Liver (tissue), 9 donors: ENCODE data around the gene KCNJ15. TPM values are rescaled to one million over a fixed set of nuclear protein-coding genes. Genes with fewer than 3 reads are reported as not detected.

Source experiments
- DNase-seq: peaks from one replicate; pipeline ENCODE4 v3.0.0-alpha.2; 2017; ENCODE audit warnings: low spot score
- H3K27ac ChIP-seq, 2 donors: one replicate each; pipeline ENCODE4 v1.7.0; 2013; ENCODE audit warnings: inconsistent platforms in 2 of 2, low read length in 2 of 2, control low read depth in 1 of 2, low read depth in 1 of 2, mild to moderate bottlenecking in 1 of 2
- H3K27me3 ChIP-seq, 4 donors: one replicate each; pipeline versions ENCODE4 v1.6.1 to v1.7.0; 2013; ENCODE audit warnings: low read length in 3 of 4, inconsistent platforms in 1 of 4, mild to moderate bottlenecking in 1 of 4, moderate library complexity in 1 of 4; ENCODE audit not compliant: control insufficient read depth in 4 of 4, insufficient read depth in 4 of 4
- H3K36me3 ChIP-seq, 4 donors: one replicate each; pipeline versions ENCODE4 v1.6.1 to v1.7.0; 2013; ENCODE audit warnings: low read length in 3 of 4, mild to moderate bottlenecking in 3 of 4, low read depth in 1 of 4, moderate library complexity in 1 of 4; ENCODE audit not compliant: control insufficient read depth in 4 of 4, insufficient read depth in 3 of 4
- H3K4me1 ChIP-seq, 4 donors: one replicate each; pipeline versions ENCODE4 v1.6.1 to v1.7.0; 2013; ENCODE audit warnings: low read length in 3 of 4, mild to moderate bottlenecking in 3 of 4, moderate library complexity in 1 of 4; ENCODE audit not compliant: control insufficient read depth in 4 of 4, insufficient read depth in 4 of 4
- H3K4me3 ChIP-seq, 3 donors: one replicate each; pipeline versions ENCODE4 v1.6.1 to v1.7.0; 2013; ENCODE audit warnings: low read length in 3 of 3, control low read depth in 1 of 3, low read depth in 1 of 3, mild to moderate bottlenecking in 1 of 3
- H3K9ac ChIP-seq, 2 donors: one replicate each; pipeline ENCODE4 v1.7.0; 2013; ENCODE audit warnings: low read length in 2 of 2, mild to moderate bottlenecking in 2 of 2, moderate library complexity in 2 of 2, control low read depth in 1 of 2, low read depth in 1 of 2
- H3K9me3 ChIP-seq, 4 donors: one replicate each; pipeline versions ENCODE4 v1.6.1 to v1.7.0; 2013; ENCODE audit warnings: low read length in 3 of 4; ENCODE audit not compliant: control insufficient read depth in 4 of 4
- ATF3 ChIP-seq: IDR thresholded peaks from 2 replicates; pipeline ENCODE4 v1.6.1; 2016; ENCODE audit warnings: antibody characterized with exemption
- CTCF ChIP-seq: fragments of 150-350 bp; IDR thresholded peaks from 2 replicates; pipeline ENCODE4 v1.5.1; 2017; ENCODE audit warnings: improper control_type of control experiment, low read depth, low read length; ENCODE audit not compliant: missing input control
- FOXA2 ChIP-seq: IDR thresholded peaks from 2 replicates; pipeline ENCODE4 v1.6.1; 2016; ENCODE audit warnings: antibody characterized with exemption
- GABPA ChIP-seq, 2 donors: IDR thresholded peaks in 1 of 2; conservative IDR thresholded peaks in 1 of 2; 2 replicates each; pipeline ENCODE4 v1.6.1; 2016; ENCODE audit warnings: antibody characterized with exemption in 2 of 2, mild to moderate bottlenecking in 1 of 2, moderate library complexity in 1 of 2
- HNF4A ChIP-seq, 2 donors: conservative IDR thresholded peaks; 2 replicates each; pipeline ENCODE4 v1.6.1; 2016; ENCODE audit warnings: antibody characterized with exemption in 2 of 2, mild to moderate bottlenecking in 2 of 2
- HNF4G ChIP-seq: IDR thresholded peaks from 2 replicates; pipeline ENCODE4 v1.6.1; 2016; ENCODE audit warnings: antibody characterized with exemption
- JUND ChIP-seq, 2 donors: IDR thresholded peaks; 2 replicates each; pipeline ENCODE4 v1.6.1; 2016; ENCODE audit warnings: antibody characterized with exemption in 2 of 2
- NR2F2 ChIP-seq: IDR thresholded peaks from 2 replicates; pipeline ENCODE4 v1.6.1; 2016; ENCODE audit warnings: antibody characterized with exemption
- RAD21 ChIP-seq, 2 donors: IDR thresholded peaks; 2 replicates each; pipeline ENCODE4 v1.6.1; 2016; ENCODE audit warnings: antibody characterized with exemption in 2 of 2, mild to moderate bottlenecking in 2 of 2
- REST ChIP-seq: IDR thresholded peaks from 2 replicates; pipeline ENCODE4 v1.6.1; 2016; ENCODE audit warnings: antibody characterized with exemption, mild to moderate bottlenecking
- RXRA ChIP-seq, 2 donors: IDR thresholded peaks; 2 replicates each; pipeline ENCODE4 v1.6.1; 2017 to 2018; ENCODE audit warnings: antibody characterized with exemption in 2 of 2, mild to moderate bottlenecking in 1 of 2
- SP1 ChIP-seq: IDR thresholded peaks from 2 replicates; pipeline ENCODE4 v1.6.1; 2018; ENCODE audit warnings: antibody characterized with exemption, mild to moderate bottlenecking
- TAF1 ChIP-seq: conservative IDR thresholded peaks from 2 replicates; pipeline ENCODE4 v1.6.1; 2016; ENCODE audit warnings: antibody characterized with exemption, mild to moderate bottlenecking
- YY1 ChIP-seq: IDR thresholded peaks from 2 replicates; pipeline ENCODE4 v1.6.1; 2016; ENCODE audit warnings: antibody characterized with exemption, mild to moderate bottlenecking
- ZBTB33 ChIP-seq: IDR thresholded peaks from 2 replicates; pipeline ENCODE4 v1.6.1; 2016; ENCODE audit warnings: antibody characterized with exemption
- WGBS: extraction: QIAGEN DNeasy Blood & Tissue Kit; methylation state at CpG from one replicate; pipeline ENCODE4 v1.1.7; 2013; 5-methylcytosine and 5-hydroxymethylcytosine counted together
- polyA plus RNA-seq, 2 donors: library from polyadenylated mRNA; stranded (reverse) in 1 of 2; unstranded in 1 of 2; fragments of 200-250 nt in 1 of 2; fragments of >200 nt in 1 of 2; fragmentation: Nextera tagmentation in 1 of 2; extraction: Ambion mirVana in 1 of 2; gene quantifications; one replicate each; pipeline versions ENCODE4 v1.2.1 to v1.2.3, GENCODE V29; 2013 to 2015
- total RNA-seq, 2 donors: library from RNA; depleted of rRNA; stranded (reverse); fragments of >200 nt; gene quantifications; one replicate each; pipeline ENCODE4 v1.2.3, GENCODE V29; 2014
- donor health status: healthy.
- donor health status: healthy.
- donor health status: healthy.
- donor health status: healthy.
- donor health status: healthy.

KCNJ15 gene
- total and polyA plus RNA-seq, 4 donors, result 0.61 to 4.8 (median 2.2) TPM

- 87% methylated on average over 5 of the region's 5 CpGs for WGBS
- no peaks in the 10 kb centered on the region for H3K4me1 ChIP-seq
Observed at GRCh38 chr21:38242061-38242460, 14.7 kb upstream of the KCNJ15 start.

GRCh38 chr21:38243732-38244406 is 12.9 kb upstream of the KCNJ15 start:
- H3K9ac ChIP-seq, result no peak overlapping the region
- DNase-seq, result no peak
- H3K27me3 ChIP-seq, result no peaks in the 10 kb centered on the region
- H3K36me3 ChIP-seq, result no peaks in the 10 kb centered on the region
- H3K4me3 ChIP-seq, result no peak overlapping the region
- H3K9me3 ChIP-seq, result no peaks in the 10 kb centered on the region
- H3K27ac ChIP-seq, result no peak overlapping the region
- WGBS, result 84% methylated on average over 7 of the region's 7 CpGs
- no peaks in the 10 kb centered on the region for H3K4me1 ChIP-seq
- TF ChIP-seq HNF4A (conservative IDR thresholded peaks at IDR 0.05) (no peak), ZBTB33 (no peak), ATF3 (no peak), FOXA2 (no peak), REST (no peak), NR2F2 (no peak)

More at GRCh38 chr21:38242061-38242460, 14.7 kb upstream of the KCNJ15 start:
- H3K9ac ChIP-seq, result no peak overlapping the region
- TF ChIP-seq HNF4A (conservative IDR thresholded peaks at IDR 0.05), result no peak
- no peak for TF ChIP-seq RXRA (IDR thresholded peaks at IDR 0.05)
- TF ChIP-seq ATF3, result no peak
- TF ChIP-seq FOXA2, result no peak
- no peak for TF ChIP-seq TAF1
- TF ChIP-seq RAD21 (IDR thresholded peaks at IDR 0.05), result no peak
- TF ChIP-seq CTCF, result no peak
- no peak for TF ChIP-seq NR2F2
- no peak for TF ChIP-seq REST
- TF ChIP-seq YY1, result no peak
- no peak for TF ChIP-seq JUND (IDR thresholded peaks at IDR 0.05)
- no peak for TF ChIP-seq HNF4G
- no peak for TF ChIP-seq GABPA (IDR thresholded peaks at IDR 0.05 in 1 of 2, conservative IDR thresholded peaks at IDR 0.05 in 1 of 2)
- TF ChIP-seq SP1, result no peak
- DNase-seq, result no peak
- no peaks in the 10 kb centered on the region for H3K27me3 ChIP-seq
- H3K36me3 ChIP-seq, result no peaks in the 10 kb centered on the region
- H3K27ac ChIP-seq, result no peak overlapping the region
- H3K9me3 ChIP-seq, result no peaks in the 10 kb centered on the region
- H3K4me3 ChIP-seq, result no peak overlapping the region
